Fibroblast of mammary gland (primary cell): ENCODE results near the gene CMBL.

Source experiments
- DNase-seq: peaks from one replicate; pipeline ENCODE4 v3.0.0-alpha.2; 2010; ENCODE audit warnings: low read depth
- H3K4me3 ChIP-seq: 2 replicates; pipeline ENCODE4 v1.5.1; 2011; ENCODE audit warnings: low read depth, mild to moderate bottlenecking, low read length, moderate library complexity; ENCODE audit not compliant: control insufficient read depth
- TF ChIP-seq, protein P1 (sequence below): conservative IDR thresholded peaks from 2 replicates; pipeline ENCODE4 v1.5.1; 2011; ENCODE audit warnings: low read depth, low read length, inconsistent platforms; ENCODE audit not compliant: control insufficient read depth, insufficient read depth

The CMBL gene

DNA sequence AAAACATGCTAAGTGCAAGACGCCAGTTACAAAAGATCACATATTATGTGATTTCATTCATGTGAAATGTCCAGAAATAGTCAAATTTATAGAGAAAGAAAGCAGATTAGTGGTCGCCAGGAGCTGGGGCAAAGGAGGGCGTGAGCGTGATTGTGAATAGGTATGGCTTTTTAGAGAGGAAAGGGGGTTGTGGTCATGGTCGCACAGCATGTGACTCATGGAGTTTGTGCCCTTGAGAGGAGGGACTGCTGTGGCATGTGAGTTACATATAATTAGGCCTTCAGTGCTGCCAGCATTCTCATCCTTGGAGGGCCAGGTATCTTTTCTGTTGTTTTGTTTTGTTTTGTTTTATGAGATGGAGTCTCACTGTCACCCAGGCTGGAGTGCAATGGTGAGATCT, 24.6 kb upstream of the CMBL start:
- TF ChIP-seq, protein P1, sequence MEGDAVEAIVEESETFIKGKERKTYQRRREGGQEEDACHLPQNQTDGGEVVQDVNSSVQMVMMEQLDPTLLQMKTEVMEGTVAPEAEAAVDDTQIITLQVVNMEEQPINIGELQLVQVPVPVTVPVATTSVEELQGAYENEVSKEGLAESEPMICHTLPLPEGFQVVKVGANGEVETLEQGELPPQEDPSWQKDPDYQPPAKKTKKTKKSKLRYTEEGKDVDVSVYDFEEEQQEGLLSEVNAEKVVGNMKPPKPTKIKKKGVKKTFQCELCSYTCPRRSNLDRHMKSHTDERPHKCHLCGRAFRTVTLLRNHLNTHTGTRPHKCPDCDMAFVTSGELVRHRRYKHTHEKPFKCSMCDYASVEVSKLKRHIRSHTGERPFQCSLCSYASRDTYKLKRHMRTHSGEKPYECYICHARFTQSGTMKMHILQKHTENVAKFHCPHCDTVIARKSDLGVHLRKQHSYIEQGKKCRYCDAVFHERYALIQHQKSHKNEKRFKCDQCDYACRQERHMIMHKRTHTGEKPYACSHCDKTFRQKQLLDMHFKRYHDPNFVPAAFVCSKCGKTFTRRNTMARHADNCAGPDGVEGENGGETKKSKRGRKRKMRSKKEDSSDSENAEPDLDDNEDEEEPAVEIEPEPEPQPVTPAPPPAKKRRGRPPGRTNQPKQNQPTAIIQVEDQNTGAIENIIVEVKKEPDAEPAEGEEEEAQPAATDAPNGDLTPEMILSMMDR = no peak
- H3K4me3 ChIP-seq = no peak overlapping the region
- DNase-seq = no peak

DNA sequence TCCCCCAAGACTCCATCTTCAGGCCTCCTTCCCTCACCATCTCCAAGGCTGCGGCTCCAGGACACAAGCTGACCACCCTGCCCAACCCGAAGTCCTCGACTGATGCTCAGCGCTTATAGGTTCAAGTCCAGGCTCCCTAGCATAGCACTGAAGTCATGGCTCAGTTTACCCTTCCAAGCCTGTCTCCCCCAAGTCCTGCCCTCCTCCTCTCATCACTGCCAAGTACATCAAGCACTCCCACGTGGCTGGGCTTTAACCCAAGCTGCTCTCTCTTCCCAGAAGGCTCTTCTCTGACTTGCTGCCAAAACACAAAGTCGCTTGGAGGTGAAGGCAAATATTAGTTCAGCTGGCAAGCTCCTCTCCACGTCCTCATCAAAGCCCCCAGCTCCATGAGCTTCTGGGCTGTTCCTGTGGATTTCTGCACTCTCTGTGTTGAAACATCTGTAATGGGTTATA, 23.7 kb upstream of the CMBL start:
- peak; percentile 87 for DNase-seq
- H3K4me3 ChIP-seq = no peak overlapping the region
- TF ChIP-seq, protein P1 = no peak

DNA sequence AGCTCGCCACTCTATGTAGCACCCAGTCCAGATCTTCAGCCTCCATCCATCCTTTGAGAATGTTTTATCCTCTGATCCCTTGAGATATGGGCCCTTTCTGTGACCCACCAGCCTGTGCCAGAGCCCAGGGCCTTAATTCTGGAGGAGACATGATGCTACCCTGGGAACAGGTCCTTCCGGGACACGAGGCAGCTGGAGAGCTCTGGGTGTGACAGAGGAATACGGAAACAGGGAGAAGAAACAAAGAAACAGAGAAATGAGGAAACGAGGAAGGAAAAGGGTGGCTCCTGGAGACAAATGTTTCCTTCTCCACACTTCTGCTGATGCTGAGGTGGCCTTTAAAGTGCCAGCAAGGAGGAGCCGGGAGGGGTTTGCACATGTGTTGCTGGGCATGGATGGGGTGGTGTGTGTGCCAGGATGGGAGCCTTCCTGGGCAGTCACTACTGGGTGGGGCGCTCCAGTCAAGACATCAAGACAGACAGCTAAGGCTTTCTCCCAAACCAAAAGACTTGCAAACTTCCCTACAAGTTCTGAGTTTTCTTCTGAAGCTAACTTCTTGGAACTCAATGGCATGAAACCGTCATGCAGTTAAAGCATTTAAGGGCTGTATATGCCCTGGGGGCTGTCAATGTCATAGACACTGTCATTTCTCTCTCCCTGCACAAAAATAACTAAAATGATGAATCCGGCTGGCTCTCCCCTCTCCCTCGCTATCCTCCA, 23.0 kb upstream of the CMBL start:
- no peak overlapping the region for H3K4me3 ChIP-seq
- no peak for DNase-seq
- TF ChIP-seq, protein P1 = no peak

DNA sequence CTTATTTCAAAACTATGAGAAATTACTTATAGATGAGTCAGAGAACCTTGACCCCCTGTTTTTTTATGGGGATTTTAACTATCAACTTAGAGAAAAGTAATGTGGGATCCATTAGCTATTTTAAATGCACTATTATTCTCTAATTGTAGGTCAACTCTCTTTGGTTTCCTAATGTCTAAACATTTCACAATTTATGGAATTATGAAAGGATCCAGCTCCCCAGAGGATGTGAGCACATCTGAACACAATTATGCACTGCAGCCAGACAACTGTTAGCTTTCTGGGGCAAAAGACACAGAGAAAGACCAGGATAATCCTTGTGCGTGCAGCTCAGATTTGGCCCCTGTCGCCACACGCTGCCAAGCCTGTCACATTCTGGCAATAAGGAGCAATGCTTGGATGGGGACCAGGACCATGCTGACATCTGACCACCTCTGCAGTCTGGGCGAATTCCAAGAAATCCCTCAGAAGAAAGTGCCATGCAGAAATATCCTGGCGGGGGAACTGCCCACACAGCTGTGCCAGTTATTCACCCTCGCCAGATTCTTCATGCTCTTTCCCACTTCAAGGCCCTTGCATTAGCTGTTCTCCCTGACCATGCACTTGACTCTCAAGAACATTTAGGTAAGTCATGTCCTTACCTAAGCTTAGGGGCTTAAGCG, 22.2 kb upstream of the CMBL start:
- TF ChIP-seq, protein P1 = no peak
- H3K4me3 ChIP-seq = no peak overlapping the region
- peak; percentile 95 for DNase-seq

DNA sequence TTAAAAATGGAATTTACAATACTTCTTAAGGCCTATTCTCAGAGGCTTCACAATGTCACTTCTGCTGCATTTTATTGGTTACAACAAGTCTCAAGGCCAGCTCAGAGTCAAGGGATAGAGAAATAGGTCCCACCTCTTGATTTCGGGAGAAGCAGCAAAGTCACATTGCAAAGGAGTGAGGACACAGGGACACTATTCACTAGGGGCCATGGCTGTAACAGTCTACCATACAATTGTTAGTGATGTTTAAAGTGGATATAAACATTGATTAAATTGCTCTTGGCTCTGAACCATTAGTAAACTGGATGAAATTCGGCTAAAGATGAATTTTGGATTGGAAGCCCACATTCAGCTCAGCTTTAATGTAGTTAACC, 21.7 kb upstream of the CMBL start:
- no peak for DNase-seq
- TF ChIP-seq, protein P1 = no peak
- no peak overlapping the region for H3K4me3 ChIP-seq

DNA sequence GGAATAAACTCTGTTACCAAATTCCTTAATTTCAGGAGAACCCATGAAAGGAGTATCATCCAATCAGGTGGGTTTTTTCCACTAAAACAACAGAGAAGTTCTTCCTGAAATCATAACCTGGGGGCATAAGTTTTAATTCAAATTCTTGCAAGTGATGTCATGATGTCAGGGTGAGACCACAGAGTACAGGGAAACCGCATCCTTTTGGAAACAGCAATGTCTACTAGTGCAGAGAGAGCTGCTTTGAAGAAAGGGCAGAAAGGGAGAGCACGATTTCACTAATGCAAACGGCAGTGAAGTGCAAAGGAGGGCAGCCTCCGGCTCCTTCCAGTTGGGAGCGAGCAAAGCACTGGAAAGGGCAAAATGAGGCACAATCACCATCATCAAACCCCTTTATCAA, 20.6 kb upstream of the CMBL start:
- no peak for DNase-seq
- H3K4me3 ChIP-seq = no peak overlapping the region
- TF ChIP-seq, protein P1 = no peak
